IMR-90 (cell line): Measurements from ENCODE around the gene ACBD3.

ENCODE experiments used
- CTCF ChIP-seq: conservative IDR thresholded peaks from 2 replicates; pipeline ENCODE4 v1.5.1; 2012; ENCODE audit warnings: mild to moderate bottlenecking, low read depth, low read length, improper control_type of control experiment
- SMC3 ChIP-seq: fragments of 150-350 bp; IDR thresholded peaks from 2 replicates; pipeline ENCODE4 v1.6.1; 2016; ENCODE audit warnings: low read depth, mild to moderate bottlenecking, antibody characterized with exemption, low read length, moderate library complexity

DNA sequence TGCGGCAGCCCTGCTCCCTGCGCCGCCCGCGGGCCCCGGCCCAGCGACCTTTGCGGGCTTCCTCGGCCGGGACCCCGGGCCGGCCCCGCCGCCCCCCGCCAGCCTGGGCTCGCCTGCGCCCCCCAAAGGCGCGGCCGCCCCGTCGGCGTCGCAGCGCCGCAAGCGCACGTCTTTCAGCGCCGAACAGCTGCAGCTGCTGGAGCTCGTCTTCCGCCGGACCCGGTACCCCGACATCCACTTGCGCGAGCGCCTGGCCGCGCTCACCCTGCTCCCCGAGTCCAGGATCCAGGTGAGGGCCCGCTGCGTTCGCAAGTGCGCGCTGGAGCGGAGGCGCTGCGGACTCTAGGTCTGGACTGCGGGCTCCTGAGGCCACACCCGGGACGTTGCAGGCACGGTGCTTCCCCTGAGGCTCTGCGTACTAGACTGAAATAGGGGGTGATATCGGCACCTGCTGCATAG, 37.3 kb upstream of the ACBD3 start:
- TF ChIP-seq SMC3 (no peak), CTCF (no peak)
